Measurements from ENCODE around the gene MRGPRD.

MRGPRD gene

DNA sequence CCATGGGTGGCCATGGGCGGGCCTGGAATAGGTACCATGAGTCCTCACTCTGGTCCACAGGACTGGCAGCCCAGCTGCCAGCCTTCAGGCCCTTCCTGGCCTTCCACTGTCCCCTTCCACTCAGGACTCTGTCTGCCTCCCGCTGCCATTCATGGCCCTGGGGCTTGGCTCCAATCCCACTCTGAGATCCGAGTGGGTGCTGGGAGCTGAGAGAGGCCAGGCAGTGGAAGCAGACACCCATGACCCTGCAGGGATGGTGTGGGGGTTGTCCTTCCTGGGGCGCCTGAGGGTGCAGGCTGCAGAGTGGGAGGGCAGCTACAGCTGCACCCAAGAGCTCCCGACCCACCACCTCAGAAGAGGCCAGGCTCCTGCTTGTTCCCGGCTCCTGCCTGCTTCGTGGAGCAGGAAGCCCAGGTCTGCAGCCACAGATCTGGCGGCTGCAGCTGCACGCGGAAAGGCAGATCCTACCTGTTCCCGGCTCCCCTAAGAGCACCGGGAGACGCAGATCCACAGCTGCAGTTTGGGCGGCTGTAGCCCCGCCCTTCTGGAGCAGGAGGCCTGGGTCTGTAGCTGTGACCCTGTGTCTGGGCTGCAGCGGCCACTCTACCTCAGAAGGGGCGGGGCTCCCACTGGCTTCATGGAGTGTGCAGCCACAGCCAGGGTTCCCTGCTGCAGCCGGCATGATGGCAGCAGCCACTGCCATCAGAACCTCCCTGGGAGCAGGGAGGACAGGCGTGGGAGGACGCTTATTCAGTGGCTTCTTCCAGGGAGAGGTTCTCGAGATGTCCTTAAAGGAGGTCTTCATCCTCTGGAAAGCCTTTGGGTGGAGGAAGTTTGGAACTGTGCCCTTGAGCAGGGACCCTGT lies 49.6 kb downstream of the MRGPRD start:
- no peak for DNase-seq (ENCODE audit: low read depth)

Measured in iris pigment epithelial cell (primary cell).